ENCODE results near the gene HSD17B4. TPM values are rescaled to one million over a fixed set of nuclear protein-coding genes. Genes with fewer than 3 reads are reported as not detected.
"Not testable (repeated sequence)": the region's sequence is repeated elsewhere in the genome, so short reads cannot be mapped to it uniquely, and the experiment has no call there.

The HSD17B4 gene
- polyA plus RNA-seq, 1 donor = 61.4 TPM

DNA sequence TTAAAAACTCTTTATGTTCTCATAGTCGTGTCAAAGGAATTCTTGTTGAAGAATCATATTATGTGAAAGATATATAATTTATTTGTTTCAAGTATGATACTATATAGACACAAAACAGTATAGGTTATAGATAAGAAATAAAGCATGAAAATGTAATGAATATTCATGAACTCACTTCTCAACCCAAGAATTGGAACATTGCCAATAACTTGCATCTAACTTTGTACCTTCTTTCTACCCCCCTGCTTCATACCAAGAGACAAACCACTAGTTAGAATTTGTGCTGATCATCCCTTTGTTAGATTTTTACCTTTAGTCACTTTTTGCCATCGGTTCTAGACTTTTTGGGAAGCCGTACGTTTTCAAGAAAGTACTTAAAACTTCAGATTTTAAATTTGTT lies 32.6 kb downstream of the HSD17B4 start:
- DNase-seq = no peak

DNA sequence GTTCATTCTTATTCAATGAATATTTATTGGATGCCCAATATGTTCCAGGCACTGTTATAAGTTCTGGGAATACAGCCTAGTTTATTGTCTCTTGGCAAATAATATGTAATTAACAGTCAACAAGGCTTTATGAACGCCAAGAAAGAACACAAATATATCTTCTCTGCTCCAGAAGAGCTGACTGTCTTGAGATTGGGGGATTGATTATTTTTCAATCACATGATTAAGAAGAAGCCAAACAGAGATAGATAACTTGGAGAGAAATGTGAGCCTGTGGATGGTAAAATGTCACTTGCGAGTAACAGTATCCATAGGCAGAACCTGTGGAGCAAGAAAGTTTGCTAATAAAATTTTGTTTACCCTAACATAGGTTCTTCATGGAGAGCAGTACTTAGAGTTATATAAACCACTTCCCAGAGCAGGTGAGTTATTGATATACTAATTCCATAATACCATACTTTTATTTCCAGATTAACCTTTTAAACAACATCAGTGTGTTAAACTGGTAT lies 49.4 kb downstream of the HSD17B4 start:
- DNase-seq = no peak

DNA sequence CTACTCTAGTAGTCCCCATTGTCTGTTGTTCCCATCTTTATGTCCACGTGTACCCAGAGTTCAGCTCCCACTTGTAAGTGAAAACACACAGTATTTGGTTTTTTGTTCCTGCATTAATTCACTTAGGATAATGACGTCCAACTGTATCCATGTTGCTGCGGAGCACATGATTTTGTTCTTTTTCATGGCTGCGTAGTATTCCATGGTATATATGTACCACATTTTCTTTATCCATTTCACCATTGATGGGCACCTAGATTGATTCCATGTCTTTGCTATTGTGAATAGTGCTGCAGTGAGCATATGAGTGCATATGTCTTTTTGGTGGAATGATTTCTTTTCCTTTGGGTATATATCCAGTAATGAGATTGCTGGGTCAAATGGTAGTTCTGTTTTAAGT lies 51.6 kb downstream of the HSD17B4 start:
- DNase-seq = not testable (repeated sequence)

DNA sequence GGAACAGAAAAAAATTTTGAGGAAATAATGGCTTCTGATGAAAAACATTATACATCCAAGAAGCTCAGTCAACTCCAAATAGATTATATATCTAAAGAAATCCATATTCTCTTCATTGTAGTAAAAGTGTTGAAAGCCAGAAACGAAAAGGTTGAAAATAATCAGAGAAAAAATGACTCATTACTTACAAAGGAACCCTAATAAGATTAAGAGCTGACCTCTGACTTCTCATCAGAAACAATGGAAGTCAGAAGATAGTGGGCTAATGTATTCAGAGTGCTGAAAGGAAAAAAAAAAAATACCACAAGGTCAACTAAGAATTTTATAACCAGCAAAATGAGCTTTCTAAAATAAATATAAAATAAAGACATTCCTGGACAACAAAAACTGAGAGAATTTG lies 60.0 kb downstream of the HSD17B4 start:
- no peak for DNase-seq

DNA sequence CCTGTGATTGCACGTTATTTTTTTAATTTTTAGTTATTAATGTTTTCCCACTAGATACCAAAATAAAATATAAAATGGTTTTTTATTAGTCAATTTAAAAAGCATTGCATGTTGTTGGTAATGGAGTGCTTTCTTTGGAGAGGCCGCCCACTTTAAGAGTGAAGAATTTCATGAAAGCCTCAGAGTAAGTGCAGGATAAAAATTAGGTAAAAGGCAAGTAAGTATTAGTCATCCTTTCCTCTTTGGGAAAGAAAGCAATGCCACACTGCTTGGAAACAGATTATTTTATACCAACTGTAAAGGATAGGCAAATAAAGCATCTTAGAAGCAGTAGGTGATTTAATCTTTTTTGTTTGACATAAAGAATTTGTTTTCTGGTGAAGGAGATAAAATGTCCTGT lies 62.9 kb downstream of the HSD17B4 start:
- no peak for DNase-seq

DNA sequence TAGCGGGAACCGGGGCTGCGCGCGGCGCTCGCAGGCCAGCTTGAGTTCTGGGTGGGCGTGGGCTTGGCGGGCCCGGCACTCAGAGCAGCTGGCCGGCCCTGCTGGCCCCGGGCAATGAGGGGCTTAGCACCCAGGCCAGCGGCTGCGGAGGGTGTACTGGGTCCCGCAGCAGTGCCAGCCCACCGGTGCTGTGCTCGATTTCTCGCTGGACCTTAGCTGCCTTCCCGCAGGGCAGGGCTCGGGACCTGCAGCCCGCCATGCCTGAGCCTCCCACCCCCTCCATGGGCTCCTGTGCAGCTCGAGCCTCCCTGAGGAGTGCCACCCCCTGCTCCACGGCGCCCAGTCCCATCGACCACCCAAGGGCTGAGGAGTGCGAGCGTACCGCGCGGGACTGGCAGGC lies 64.8 kb downstream of the HSD17B4 start:
- DNase-seq = not testable (repeated sequence)

DNA sequence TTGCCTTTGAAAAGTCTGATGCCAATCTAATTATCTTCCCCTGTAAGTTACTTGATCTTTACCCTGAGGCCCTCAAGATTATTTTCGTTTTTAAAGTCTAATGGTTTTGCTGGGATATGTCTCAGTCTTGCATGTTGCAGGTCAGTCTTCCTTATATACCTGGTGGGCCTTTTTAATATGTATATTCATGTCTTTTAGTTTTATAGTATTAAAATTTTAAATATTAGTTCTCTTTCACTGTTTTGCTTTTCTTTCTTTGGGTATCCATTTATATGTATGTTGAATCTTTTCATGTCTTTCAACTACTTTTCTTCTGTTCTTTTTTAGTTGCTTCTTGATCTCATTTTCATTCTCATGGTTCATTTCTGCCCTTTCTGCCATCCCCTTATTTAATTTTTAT lies 68.9 kb downstream of the HSD17B4 start:
- DNase-seq = no peak

DNA sequence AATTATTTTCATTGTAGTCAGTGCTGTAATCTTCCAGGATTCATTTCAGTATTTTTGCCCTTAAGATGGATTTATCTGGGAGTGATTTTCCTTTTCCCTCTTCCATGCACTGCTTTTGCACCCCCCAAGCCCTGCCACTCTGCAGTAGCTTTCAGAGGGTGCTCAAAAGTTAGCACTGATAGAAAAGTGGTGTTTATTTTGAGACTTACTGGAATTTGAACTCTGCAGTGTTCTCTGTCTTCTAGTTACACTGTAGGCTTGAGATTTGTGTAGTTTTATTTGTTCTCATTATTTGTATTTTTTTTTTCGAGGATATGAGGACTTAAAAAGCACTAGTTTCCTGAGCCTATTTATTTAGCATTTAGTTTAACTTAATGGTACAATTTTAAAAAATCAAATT lies 70.5 kb downstream of the HSD17B4 start:
- DNase-seq = no peak

DNA sequence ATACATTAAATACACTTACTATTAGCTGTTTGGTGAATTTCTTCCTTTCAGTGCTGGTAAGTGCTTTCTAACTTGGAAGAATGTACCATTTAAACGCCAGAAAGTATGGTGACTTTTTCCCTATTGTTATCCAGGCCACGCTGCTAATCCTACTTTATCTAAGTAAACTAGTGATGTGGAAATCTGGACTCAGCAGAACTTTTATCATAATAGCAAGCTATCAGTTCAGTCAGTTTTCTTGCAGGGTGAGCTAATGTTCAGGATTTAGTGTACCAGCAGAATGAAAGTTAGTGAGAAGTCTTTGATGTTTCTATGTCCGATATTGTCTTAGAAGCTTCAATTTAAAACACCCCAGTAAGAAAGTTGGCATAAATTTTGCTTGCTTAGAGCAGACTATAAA lies 72.2 kb downstream of the HSD17B4 start:
- no peak for DNase-seq

DNA sequence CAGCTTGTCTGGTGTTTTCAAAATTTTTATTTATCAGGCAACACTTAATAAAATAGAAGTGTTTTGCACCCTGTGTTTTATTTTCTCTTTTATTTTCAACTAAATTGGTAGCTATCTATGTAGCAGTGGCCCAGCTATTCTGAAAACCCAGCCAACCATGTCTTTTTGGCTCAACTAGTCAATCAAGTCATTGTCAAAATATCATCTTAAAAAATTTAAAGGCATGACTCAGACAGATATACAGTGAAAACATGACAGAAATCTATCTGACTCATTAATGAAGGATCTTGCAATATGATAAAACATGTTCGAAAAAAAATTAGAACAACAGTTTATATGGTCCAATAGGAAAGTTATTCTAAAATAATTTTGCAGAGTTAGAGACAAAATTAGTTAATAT lies 75.1 kb downstream of the HSD17B4 start:
- DNase-seq = no peak

DNA sequence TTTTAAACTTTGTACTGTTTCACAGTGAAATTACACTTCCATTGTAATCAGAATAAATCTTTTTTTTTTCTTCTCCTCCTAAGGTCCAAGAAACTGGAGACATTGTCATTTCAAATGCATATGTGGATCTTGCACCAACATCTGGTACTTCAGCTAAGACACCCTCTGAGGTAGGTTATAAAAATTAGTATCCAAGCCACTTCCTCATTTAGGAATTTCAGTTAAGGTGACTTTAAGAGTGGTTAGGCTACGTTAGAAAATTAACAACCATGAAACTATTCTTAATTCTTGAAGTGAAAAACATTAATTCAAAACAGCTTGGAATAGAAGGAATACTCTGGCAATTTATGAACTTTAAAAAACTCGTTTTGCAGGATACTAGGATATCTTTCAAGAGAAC lies 77.5 kb downstream of the HSD17B4 start:
- no peak for DNase-seq

DNA sequence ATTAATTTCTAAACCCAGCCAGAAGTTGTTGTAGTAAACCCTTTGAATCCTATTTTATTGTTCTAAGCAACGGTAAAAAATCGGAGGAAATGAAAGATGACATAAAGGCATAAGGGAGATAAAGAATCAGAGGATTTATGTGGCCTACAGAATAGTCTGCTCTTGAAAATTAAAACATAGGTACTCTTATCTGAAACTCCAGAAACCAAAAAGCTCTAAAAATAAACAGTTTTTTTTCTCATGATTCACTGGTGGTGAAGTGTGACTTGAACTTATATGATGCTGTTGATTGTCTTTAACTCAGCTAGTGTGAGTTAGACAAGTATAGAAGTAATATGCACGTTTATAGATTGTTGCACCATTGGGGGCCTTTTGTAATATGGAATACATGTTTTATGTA lies 80.3 kb downstream of the HSD17B4 start:
- no peak for DNase-seq

DNA sequence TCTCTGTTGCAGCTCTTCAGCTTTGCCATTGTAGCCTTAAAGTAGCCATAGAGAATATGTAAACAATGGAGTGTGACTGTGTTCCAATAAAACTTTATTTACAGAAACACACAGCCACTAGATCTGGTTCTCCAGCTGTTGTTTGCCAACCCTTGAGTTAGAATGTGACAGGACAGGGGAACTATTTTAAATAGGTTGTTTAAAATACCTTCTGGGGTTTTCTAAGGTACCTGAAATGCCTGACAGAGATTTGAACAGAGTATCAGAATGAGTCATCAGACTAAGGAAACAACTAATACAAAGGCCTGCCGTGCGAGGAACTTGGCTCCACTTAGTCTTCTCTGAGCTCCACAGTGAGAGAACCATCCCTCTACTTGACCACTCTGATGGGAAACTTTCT lies 85.4 kb downstream of the HSD17B4 start:
- DNase-seq = no peak

DNA sequence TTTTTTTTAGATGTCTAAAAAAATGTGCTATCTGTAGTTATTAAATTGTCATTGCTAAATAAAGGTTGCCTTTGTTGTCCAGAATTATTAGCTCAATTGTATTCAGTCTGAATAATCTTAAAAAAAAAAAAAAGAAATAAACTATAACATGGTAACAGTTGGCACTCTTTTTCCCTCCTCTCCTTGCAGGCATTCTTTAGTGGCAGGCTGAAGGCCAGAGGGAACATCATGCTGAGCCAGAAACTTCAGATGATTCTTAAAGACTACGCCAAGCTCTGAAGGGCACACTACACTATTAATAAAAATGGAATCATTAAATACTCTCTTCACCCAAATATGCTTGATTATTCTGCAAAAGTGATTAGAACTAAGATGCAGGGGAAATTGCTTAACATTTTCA lies 89.4 kb downstream of the HSD17B4 start:
- no peak for DNase-seq

DNA sequence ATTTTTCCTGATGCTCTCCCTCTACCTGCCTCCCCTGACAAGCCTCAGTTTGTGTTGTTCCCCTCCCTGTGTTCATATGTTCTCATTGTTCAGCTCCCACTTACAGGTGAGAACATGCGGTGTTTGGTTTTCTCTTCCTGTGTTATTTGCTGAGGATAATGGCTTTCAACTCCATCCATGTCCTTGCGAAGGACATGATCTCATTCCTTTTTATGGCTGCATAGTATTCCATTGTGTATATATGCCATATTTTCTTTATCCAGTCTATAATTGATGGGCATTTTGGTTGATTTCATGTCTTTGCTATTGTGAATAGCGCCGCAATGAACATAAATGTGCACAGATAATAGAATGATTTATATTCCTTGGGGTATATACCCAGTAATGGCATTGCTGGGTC lies 99.5 kb downstream of the HSD17B4 start:
- DNase-seq = no peak

DNA sequence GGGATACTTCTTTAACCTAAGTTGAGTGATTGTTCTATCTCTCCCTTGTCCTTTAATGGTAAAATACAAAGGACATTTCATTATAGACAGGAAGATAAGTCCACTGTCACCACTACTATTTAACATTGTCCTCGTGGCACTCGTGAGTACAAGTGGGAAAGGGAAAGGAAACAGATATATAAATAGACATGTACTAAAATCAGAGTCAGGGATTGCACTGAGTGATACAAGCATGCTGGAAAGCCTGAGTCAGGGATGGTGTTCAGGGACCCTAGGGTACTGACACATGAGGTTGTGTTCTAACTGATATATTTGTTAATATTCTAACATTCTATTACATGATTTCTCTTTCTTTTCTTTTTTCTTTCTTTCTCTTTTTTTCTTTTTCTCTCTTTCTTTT lies 102.3 kb downstream of the HSD17B4 start:
- no peak for DNase-seq

DNA sequence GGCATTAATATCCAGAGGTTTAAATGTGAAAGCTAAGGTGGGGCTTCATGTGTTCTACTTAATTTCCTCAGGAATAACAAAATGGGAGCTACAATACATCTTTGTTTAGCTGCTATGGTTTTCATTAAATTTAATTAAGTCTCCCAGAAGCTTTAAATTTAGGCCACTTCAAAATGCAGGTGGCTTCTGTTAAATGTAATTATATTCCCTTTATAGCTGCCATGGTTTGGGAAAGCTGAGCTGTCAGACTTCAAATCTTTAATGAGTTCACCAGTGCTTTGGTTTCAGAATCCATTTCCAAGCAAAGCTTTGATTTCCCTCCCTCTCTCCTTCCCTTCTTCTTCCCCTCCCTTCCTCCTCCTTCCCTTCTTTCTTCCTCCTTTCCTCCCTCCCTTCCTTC lies 118.6 kb downstream of the HSD17B4 start:
- no peak for DNase-seq

DNA sequence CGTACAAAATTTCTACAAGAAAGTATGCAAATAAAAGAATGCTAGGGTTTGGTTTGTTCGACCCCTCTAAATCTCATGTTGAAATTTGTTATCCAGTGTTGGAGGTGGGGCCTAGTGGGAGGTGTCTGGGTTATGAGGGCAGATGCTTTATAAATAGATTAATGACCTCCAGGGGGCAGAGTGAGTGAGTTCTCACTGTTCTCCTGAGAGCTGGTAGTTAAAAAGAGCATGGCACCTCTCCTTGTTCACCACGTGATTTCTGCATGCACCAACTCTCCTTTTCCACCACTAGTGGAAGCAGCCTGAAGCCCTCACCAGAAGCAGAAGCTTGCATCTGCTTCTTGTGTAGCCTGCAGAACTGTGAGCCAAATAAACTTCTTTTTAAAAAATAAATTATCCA lies 126.6 kb downstream of the HSD17B4 start:
- DNase-seq = no peak

DNA sequence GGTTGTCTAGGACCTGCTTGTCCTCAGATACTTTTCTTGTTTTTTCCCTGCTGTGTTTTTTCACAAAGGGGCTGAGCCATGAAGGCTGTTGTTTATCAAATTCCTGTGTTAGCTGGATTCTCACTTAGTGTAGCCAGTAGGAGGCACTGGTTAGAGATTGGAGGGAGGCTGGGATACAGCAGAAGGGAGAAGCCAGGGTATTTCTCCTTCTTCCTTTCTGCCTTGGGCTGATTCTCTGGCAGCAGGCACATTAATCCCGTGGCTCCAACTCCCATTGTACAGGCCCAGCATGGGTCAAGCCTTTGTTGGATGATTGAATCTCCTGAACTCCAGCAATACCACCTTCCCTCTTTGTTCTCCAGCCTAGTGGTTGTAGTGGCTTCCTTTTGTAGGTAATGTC lies 130.7 kb downstream of the HSD17B4 start:
- no peak for DNase-seq

DNA sequence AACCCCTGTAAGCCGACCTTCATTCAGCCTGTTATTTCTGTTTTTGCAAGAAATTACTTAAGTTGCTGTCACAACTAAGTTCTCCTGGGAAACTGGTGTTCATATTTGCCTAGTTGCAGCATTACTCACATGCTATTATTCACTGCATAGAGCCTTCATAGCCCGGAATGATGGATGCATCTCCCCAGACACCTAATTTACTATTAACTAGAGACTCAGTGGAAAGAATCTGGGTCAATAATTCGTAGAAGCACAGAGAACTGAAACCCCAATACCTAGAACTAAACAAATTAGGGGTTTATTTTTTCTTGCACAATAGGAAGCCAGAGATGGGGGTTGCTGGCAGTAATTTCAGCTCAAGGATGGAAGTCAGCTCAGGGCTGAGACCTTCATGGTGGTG lies 131.4 kb downstream of the HSD17B4 start:
- no peak for DNase-seq

Other genes starting within 250 kb of the HSD17B4 start
- gene TNFAIP8, start 96.5 kb upstream of the HSD17B4 start, polyA plus RNA-seq (ENCODE audit: insufficient read length) = 12.3 TPM
- not detected for gene FAM170A, start 177.1 kb downstream of the HSD17B4 start, polyA plus RNA-seq (ENCODE audit: insufficient read length)

Data from hindlimb muscle (tissue), 1 donor.